Nephron (organoid): ENCODE results near the gene GFOD1.
A peak's percentile ranks its signal among the peaks of the same experiment; 100 is the strongest.

Experiments
- H3K27ac Mint-ChIP-seq, 3 experiments: 2 replicates each; pipeline ENCODE4 v1.8.0; 2020; ENCODE audit warnings: mixed read lengths in 3 of 3, mild to moderate bottlenecking in 2 of 3, moderate library complexity in 1 of 3
- H3K27me3 Mint-ChIP-seq: 2 replicates; pipeline ENCODE4 v1.8.0; 2021; ENCODE audit warnings: low read depth, mild to moderate bottlenecking, moderate library complexity, mixed read lengths
- H3K36me3 Mint-ChIP-seq: 2 replicates; pipeline ENCODE4 v1.8.0; 2020; ENCODE audit warnings: low read depth, mixed read lengths
- H3K4me1 Mint-ChIP-seq: 2 replicates; pipeline ENCODE4 v1.8.0; 2020; ENCODE audit warnings: mixed read lengths
- H3K4me3 Mint-ChIP-seq, 3 experiments: 2 replicates each; pipeline ENCODE4 v1.8.0; 2020; ENCODE audit warnings: mild to moderate bottlenecking in 3 of 3, mixed read lengths in 3 of 3, moderate library complexity in 2 of 3
- H3K9me3 Mint-ChIP-seq: 2 replicates; pipeline ENCODE4 v1.8.0; 2020; ENCODE audit warnings: mixed read lengths
- TF ChIP-seq, protein P1 (sequence below), 3 experiments: fragments of 200-600 bp; sonication (generic); IDR thresholded peaks; one replicate each; pipeline ENCODE4 v1.5.0; 2021; ENCODE audit warnings: antibody characterized with exemption in 3 of 3; ENCODE audit not compliant: unreplicated experiment in 3 of 3

The GFOD1 gene, protein sequence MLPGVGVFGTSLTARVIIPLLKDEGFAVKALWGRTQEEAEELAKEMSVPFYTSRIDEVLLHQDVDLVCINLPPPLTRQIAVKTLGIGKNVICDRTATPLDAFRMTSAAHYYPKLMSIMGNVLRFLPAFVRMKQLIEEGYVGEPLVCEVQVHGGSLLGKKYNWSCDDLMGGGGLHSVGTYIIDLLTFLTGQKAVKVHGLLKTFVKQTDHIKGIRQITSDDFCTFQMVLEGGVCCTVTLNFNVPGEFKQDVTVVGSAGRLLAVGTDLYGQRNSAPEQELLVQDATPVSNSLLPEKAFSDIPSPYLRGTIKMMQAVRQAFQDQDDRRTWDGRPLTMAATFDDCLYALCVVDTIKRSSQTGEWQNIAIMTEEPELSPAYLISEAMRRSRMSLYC

DNA sequence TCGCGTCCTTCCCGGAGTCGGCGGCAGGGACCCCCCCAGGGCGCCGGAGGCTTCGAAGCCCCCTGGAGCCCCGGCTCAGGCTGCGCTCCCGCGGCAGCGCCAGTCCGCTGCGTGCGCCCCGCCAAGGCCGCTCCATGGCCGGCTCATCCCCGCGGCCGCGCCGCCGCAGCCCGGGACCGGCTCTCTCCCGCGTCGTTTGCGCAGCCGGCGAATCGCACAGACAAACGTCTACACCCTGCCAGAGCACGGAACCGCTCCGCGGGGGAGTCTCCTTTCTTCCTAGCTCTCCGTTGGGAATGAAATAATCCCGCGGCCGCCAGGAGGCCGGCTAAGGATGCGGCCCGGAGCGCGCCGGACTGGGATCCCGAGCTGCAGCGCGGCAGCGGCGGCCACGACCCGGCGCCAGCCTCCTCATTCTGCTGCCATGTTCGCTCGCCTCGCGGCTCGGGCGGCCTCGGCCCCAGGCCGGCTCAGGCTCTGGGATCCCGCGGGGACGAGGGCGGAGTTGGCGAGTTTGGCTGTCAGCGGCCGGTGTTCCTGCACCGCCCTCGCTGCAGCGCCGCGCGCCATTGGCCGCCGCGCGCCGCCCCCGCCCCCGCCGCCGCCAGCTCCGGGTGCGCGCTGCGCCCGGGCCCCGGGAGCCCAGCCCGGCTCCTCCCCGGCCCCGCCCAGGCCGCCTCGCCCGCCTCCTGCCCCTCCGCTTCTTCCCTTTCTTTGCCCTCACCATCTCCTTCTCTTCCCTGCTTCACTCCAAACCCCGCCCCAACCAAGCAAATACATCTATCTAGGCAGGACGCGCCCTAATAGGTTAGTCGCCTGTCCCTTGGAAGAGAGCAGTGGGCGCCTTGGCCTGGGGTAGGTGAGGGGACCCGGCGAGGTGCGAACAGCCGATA, at the start of gene GFOD1:
TSS of gene GFOD1 (minus strand) at position 479 of the 893 bp plus-strand sequence. CDS start 710 bp downstream, outside the sequence.
- H3K27me3 Mint-ChIP-seq: peaks cover 43% of the 10 kb centered on the region
- peak within 1 kb of the TSS; percentile 86 to 89 (median 88) for H3K4me3 Mint-ChIP-seq
- peaks cover 9% of the 10 kb centered on the region for H3K4me1 Mint-ChIP-seq
- TF ChIP-seq, protein P1, sequence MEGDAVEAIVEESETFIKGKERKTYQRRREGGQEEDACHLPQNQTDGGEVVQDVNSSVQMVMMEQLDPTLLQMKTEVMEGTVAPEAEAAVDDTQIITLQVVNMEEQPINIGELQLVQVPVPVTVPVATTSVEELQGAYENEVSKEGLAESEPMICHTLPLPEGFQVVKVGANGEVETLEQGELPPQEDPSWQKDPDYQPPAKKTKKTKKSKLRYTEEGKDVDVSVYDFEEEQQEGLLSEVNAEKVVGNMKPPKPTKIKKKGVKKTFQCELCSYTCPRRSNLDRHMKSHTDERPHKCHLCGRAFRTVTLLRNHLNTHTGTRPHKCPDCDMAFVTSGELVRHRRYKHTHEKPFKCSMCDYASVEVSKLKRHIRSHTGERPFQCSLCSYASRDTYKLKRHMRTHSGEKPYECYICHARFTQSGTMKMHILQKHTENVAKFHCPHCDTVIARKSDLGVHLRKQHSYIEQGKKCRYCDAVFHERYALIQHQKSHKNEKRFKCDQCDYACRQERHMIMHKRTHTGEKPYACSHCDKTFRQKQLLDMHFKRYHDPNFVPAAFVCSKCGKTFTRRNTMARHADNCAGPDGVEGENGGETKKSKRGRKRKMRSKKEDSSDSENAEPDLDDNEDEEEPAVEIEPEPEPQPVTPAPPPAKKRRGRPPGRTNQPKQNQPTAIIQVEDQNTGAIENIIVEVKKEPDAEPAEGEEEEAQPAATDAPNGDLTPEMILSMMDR (IDR thresholded peaks at IDR 0.05; ENCODE audit: unreplicated experiment in 3 of 3): peak; percentile 35 to 42 (median 38)
- H3K9me3 Mint-ChIP-seq: no peaks in the 10 kb centered on the region
- H3K27ac Mint-ChIP-seq: peak within 1 kb of the TSS in 1 of 3 experiments; percentile 19
- no peaks in the 10 kb centered on the region for H3K36me3 Mint-ChIP-seq

DNA sequence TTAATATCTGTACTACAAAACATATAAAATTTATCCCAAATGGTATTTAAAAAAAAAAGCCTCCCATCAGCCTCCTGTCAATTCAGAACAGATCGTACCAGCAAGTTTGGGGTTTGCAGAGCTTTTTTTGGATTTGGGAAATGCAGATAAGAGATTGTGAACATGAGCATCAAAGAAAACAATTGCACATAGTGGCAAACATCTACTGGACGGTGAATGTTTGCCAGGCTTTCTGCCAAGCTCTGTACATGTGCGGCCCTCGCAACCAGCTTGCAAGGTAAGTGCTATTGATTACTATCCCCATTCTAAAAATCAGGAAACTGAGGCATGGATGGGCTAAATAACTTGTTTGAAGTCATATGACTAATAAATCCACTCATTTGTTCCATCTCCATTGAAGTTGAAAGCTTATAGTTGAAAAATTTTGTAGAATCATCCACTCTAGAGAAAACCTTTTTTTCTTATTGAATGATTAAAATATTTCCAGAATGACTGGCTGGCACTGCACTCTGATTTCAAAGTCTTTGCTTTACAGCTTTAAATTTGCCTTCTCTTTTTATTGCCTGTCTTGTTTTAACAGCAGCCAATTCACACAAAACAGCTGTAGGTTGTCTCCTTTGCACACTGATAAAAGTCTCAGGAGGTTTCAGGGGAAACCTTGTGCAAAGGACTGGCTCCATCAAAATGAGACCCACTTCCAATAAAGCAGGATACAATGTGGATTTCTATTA, 49.6 kb upstream of the GFOD1 start:
- peaks cover 3% of the 10 kb centered on the region for H3K27me3 Mint-ChIP-seq
- no peaks in the 10 kb centered on the region for H3K36me3 Mint-ChIP-seq
- TF ChIP-seq, protein P1 (IDR thresholded peaks at IDR 0.05; ENCODE audit: unreplicated experiment in 3 of 3): no peak
- no peaks in the 10 kb centered on the region for H3K9me3 Mint-ChIP-seq
- no peak overlapping the region for H3K4me3 Mint-ChIP-seq
- no peaks in the 10 kb centered on the region for H3K4me1 Mint-ChIP-seq
- no peak overlapping the region for H3K27ac Mint-ChIP-seq

DNA sequence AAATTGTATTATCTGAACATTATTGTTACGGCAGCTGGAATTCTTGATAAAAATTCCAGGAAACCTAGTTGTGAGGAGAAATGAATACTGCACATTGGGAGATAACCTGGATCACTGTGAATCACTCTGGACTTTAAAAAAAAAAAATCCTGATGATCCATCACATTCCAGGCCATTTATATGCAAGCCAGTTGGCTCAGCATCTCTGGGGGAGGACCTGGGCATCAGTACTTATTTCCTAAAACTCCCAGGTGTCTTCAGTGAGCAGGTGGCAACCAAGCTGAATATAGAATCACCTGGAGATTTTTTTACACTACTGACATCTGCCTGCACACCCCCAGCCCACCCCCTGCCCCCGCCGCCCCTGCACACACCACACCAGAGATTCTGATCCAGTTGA, 47.9 kb upstream of the GFOD1 start:
- Mint-ChIP-seq H3K27me3 (peaks cover 3% of the 10 kb centered on the region), H3K4me1 (no peaks in the 10 kb centered on the region), H3K36me3 (no peaks in the 10 kb centered on the region), H3K9me3 (no peaks in the 10 kb centered on the region), H3K27ac (no peak overlapping the region), H3K4me3 (no peak overlapping the region)
- TF ChIP-seq, protein P1 (IDR thresholded peaks at IDR 0.05; ENCODE audit: unreplicated experiment in 3 of 3): no peak

DNA sequence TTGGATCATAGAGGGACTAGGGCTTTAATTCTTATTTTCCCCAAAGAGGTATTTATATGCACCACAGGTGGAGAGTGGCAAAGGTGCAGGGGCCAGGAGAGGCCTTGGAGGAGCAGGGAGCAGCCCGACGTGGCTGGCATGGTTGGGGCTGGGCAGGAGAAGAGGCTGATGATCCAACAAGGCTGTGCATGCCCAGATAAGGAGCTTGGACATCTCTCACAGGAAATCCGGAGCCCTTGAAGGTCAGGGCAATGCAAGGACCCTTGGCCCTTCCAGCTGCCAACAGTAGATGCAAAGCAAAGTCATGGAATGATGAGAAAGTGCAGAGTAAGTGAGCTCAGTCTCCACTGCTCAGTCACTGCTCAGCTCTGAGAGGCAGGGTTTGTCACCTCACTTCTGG, 47.1 kb upstream of the GFOD1 start:
- Mint-ChIP-seq H3K36me3 (no peaks in the 10 kb centered on the region), H3K4me3 (no peak overlapping the region), H3K27me3 (peaks cover 3% of the 10 kb centered on the region), H3K4me1 (no peaks in the 10 kb centered on the region), H3K9me3 (no peaks in the 10 kb centered on the region), H3K27ac (no peak overlapping the region)
- TF ChIP-seq, protein P1 (IDR thresholded peaks at IDR 0.05; ENCODE audit: unreplicated experiment in 3 of 3): no peak

DNA sequence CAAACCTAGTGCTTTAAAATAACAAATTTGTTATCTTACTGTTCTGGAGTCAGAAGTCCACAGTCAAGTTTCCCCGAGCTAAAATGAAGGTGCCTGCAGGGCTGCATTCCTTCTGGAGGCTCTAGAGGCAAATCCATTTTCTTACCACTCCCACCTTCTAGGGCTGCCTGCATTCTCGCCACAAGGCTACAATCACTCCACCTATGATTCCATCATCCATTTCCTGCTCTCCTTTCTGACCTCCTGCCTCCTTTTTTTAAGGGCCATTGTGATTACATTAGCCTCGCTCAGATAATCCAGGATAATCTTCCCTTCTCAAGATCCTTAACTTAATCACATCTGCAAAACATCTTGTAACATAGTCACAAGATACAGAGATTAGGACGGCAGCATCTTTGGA, 44.6 kb upstream of the GFOD1 start:
- Mint-ChIP-seq H3K27me3 (peaks cover 3% of the 10 kb centered on the region), H3K36me3 (no peaks in the 10 kb centered on the region), H3K4me3 (no peak overlapping the region), H3K27ac (no peak overlapping the region), H3K4me1 (no peaks in the 10 kb centered on the region), H3K9me3 (no peaks in the 10 kb centered on the region)
- TF ChIP-seq, protein P1 (IDR thresholded peaks at IDR 0.05; ENCODE audit: unreplicated experiment in 3 of 3): no peak
